ELF-1 (cell line): ENCODE results near the gene CLASRP.

ENCODE experiments used
- DNase-seq: peaks from one replicate; pipeline ENCODE4 v3.0.0-alpha.2; 2016; ENCODE audit warnings: low read depth, low spot score

The CLASRP gene

DNA sequence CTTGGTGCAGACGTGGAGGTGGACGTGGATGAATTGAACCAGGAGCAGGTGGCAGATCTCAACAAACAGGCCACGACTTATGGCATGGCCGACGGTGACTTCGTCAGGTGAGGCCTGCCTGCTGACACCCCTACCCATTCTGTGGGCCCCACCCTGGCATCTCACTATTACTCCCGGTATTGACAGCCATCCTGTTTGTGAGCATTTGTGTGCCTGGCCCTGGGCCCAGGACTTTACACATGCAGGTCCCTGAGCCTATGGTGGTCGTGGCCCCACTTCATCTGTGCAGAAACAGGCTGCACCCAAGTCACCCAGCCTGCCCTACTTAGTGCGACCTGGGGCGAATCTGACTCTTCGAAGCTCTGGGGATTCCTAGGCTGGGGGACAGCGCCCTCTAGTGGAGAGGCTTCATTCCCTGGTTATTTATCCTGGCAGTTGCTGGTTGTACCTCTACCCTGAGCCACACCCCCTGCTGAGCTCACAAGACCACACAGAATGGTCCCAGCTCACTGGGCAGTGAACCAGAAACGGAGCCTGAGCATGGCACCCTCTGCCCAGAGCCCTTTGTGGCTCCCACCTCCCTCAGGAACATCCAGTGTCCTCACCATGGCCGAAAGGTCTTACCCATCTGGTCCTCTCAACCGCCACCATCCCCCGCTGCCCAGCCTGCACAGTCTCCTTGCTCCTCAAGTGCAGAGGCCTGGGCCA lies 20.6 kb downstream of the CLASRP start:
- DNase-seq = peak; percentile 91

GRCh38 chr19:45061965-45062364 lies 23.1 kb downstream of the CLASRP start:
- DNase-seq = no peak

DNA sequence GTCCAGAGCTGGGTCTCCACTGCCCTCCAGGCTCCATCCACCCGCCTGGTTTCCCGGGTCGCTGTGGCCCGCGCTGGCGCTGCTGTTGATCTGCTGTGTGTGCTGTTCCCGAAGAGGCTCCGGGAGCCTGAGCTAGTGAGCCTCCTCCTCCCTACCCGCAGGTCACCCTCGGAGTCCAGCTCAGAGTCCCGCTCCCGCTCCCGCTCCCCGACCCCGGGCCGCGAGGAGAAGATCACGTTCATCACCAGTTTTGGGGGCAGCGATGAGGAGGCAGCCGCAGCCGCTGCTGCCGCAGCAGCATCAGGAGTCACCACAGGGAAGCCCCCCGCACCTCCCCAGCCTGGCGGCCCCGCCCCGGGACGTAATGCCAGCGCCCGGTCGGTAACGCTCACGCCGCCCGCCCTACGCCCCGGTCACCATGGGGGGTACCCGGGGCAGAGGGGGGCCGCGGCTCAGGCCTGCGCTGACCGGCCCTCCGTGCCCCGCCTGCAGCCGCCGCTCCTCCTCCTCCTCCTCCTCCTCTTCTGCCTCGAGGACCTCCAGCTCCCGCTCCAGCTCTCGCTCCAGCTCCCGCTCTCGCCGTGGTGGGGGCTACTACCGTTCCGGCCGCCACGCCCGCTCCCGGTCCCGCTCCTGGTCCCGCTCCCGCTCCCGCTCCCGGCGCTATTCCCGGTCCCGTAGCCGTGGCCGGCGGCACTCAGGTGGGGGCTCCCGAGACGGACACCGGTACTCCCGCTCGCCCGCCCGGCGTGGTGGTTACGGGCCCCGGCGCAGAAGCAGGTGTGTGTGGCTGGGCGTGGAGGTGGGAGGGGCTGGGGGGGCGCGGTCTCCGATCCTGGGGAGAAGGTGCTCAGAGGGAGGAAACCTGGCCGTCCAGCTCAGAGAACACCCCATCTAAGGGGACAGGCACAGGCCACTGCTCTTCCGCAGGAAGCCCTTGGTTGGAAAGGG lies 25.3 kb downstream of the CLASRP start:
- DNase-seq = no peak

GRCh38 chr19:45066921-45067661 lies 28.2 kb downstream of the CLASRP start:
- DNase-seq = peak; percentile 75

- no peak for DNase-seq
Observed at GRCh38 chr19:45068041-45068440, 29.2 kb downstream of the CLASRP start.

DNA sequence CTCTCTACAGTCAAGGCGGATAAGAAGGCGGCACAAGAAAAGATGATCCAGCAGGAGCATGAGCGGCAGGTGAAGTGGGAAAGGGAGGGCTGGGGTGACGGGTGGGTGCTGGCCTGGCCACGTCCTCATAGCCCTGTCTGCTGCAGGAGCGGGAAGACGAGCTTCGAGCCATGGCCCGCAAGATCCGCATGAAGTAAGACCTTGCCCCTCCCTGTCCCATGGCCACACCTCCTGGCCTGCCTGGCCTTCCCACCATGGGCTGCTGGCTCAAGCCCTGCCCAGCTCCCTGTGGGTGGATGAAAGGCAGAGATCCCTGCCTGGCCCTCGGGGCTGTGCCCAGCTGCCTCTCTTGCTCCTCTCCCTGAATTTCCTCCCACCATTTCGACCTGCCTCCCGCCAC lies 30.2 kb downstream of the CLASRP start:
- peak; percentile 78 for DNase-seq

DNA sequence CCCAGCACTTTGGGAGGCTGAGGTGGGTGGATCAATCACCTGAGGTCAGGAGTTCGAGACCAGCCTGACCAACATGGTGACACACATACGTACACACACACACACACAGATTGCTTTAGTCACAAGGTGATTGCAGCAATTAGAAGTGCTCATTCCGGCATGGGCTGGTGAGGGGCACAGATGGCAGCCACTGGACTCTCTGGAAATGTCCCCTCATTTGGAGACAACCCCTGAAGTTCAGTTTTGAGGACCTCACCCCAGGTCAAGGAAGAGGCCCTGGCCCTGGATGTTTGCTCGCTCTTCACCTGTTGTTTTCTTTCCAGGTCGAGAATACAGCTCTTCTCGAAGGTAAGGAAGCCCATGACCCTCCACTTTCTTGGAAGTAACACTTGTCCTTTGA lies 31.4 kb downstream of the CLASRP start:
- DNase-seq = no peak

- DNase-seq = no peak
Observed at GRCh38 chr19:45070861-45071544, 32.2 kb downstream of the CLASRP start.

DNA sequence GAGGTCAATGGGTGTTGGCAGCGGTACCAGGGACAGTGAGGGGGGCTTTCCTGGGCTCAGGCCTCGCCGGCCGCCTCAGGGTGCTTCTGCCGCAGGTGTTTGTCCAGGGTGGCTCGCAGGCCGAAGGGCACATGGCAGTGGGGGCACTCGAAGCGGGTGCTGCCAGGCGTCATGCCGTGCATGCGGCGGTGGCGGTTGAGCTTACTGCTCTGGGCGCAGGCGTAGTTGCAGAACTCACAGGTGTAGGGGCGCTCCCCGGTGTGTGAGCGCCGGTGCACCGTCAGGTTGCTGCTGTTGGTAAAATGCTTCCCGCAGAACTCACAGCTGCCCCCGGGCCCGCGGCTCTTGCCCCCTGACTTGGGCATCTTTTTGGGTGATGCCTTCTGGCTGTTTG lies 32.7 kb downstream of the CLASRP start:
- DNase-seq = no peak

GRCh38 chr19:45071969-45072790 lies 33.3 kb downstream of the CLASRP start:
- peak; percentile 45 for DNase-seq

DNA sequence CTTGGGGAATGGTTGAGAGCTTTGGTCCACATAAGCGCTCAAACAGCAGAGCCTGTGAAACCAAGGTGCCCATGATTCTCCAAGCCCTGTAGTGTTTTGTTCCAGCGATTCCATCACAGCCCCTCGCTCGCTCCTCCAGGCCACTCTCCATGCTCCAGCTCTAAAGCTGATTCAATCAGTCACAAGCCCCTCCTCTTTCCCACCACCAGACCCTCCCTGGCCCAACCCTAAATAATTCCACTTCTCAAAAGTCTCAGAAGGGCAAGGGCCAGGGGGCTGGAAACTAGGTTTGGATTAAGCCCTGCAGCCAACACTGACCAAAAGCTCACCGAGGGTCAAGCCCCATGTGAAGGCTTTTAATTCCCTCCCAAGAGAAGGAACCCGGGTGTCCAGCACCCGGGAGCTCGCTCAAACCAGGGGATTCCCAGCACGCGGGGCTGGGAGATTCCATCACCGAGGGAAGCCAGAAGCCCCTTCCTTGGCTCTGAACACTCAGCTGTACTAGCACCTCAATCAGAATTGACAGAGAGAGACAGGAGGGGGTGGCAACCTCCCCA lies 36.0 kb downstream of the CLASRP start:
- DNase-seq = peak; percentile 71

DNA sequence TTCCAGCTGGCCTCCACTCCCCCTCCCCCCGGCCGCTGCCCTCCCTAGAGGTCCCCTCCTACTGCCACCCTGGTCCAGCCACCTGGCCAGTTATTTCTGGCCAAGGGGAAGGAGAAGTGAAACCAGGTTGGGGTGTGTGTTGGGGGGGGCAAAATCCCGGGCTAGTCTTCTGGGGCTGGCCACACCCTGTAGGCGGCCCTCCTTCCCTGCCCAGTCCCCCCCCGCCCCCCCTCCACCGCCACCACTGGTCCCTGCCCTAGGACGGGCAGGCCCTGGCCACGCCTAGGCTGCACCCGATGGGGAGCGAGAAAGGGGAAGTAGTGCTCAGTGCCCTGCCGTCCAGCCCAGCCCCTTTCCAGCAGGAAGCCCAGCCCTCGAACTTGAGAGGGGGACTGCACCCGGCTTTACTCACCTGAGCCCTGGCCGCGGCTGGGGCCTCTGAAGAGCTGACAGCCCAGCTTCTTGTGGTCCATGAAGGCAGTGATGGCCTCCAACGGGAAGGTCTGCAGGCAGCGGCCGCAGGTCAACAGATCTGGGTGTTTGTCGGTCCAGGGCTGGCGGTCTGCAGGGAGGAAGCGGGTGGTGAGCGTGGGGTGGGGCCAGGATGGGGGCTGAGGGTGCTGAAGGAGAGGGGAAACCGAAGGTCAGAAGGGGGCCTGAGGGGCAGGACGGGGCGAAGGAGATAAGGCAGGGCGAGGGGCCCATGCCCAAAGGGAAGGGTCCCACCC lies 36.6 kb downstream of the CLASRP start:
- DNase-seq = no peak

- peak; percentile 89 for DNase-seq
Observed at GRCh38 chr19:45076029-45076850, 37.4 kb downstream of the CLASRP start, which contains the start of gene ZNF296. Gene ZNF296 (minus strand): TSS chr19:45076478. CDS start chr19:45076373, 105 bp downstream.

GRCh38 chr19:45076851-45077730 lies 38.2 kb downstream of the CLASRP start:
- DNase-seq = peak; percentile 59

DNA sequence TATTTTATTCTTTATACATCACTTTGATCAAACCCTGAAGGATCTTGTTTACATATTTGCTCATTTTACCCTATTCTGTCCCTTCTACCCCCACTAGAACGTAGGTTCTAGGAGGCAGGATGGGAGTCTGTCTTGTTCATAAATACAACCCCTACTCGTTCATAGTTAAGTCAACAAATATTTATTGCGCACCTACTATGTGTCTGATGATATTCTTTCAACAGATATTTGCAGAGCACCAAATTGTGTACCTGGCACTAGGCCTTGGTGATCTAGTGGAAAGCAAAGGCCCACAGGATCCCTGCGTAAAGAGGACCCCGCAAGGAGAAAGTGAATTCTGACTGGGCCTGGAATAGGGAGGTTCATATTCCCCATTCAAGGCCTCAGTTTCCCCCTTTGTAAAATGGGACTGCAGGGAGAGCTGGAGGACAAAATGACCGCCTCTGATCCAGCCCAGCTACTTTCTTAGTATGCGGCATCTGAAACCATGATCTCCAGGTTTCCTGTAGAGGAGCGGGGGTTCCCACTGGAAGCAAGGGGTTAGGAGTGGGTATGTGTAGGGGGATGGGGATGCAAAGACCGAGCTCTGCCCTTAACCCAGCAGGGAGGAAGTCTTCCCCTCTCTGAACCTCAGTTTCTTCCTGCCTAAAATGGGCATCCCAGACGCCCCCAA lies 39.7 kb downstream of the CLASRP start:
- no peak for DNase-seq

GRCh38 chr19:45079063-45079910 lies 40.4 kb downstream of the CLASRP start, which contains the start of gene GEMIN7:
Gene GEMIN7 (plus strand): TSS chr19:45079260. CDS start chr19:45090115, 10,855 bp downstream.
- DNase-seq = peak; percentile 96
